Renal cortical epithelial cell (primary cell): ENCODE data around the gene SBF2. TPM values are rescaled to one million over a fixed set of nuclear protein-coding genes. Genes with fewer than 3 reads are reported as not detected.

Source experiments
- DNase-seq: peaks from one replicate; pipeline ENCODE4 v3.0.0-alpha.2; 2011; ENCODE audit warnings: low read depth
- total RNA-seq: library from RNA; depleted of rRNA; stranded (reverse); fragments of >200 nt; gene quantifications from 2 replicates; pipeline ENCODE4 v1.2.3, GENCODE V29; 2014

The SBF2 gene
- total RNA-seq, 1 donor from 2014 or later = 51.4 TPM

DNA sequence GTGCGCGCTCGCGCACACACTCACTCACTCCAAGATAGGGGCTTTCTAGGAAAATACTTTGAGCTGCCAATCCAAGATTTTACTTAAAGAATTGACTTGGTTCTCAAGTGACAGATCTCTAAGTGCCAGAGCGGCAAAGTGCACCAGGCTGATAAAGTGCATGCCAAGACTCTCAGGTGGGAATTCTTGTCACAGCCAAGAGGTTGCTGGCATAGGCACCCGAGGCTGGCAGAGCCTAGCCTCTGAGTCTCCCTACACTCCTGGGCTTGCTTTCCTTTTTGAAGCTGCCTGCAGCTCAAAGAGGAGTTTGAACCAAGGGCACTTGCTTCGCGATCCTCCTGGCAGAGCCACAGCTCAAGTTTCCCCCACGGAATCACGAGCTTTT is 8.3 kb upstream of the SBF2 start:
- no peak for DNase-seq

DNA sequence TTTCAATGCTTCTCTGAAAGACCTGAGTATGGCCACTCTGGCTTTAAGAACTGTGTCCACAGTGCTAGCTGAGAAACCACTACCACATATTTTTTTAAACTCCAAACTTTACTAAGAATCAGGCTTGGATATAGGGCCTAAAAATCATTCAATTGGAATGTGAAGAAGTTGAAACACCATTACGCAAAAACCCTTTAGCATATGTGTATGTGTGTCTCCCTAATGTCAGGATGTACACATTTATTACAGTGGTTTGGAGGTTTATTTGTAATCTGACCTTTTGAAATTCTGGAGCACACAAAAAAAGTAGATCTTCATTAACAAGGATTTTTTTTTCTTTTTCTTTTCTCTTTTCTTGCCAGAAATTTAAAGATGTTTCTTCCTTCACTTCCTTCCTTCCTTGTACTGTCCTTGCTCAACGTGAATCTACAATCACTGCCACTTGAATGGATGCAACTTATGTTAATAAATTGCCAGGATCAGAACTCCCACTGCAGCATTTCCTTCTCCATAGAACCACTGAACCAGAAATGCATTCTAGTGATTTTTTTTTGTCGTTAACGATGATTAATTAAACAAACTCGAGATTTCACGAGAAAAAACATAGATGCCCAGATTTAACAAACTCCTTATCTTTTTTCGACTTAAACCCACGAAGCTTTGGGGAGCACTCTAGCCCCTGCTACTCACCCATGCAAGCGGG is 7.8 kb upstream of the SBF2 start:
- peak; percentile 76 for DNase-seq

DNA sequence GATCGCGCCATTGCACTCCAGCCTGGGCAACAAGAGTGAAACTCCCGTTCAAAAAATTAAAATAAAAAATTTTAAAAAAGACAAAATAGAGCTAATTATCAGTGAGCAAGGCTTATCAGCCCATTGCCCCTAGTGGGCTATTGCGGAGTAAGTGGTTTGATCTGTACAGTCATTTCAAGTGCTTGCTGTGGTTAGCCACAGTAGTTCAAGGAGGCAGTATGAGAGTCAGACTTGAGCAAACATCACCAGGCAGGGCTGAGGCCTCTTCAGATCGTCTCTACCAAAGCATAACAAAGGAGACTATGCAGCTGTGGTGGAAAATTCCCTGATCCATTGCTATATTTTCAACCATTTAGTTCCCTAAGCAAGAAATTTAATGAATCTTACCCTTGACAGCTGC is 4.3 kb upstream of the SBF2 start:
- DNase-seq = peak; percentile 94

DNA sequence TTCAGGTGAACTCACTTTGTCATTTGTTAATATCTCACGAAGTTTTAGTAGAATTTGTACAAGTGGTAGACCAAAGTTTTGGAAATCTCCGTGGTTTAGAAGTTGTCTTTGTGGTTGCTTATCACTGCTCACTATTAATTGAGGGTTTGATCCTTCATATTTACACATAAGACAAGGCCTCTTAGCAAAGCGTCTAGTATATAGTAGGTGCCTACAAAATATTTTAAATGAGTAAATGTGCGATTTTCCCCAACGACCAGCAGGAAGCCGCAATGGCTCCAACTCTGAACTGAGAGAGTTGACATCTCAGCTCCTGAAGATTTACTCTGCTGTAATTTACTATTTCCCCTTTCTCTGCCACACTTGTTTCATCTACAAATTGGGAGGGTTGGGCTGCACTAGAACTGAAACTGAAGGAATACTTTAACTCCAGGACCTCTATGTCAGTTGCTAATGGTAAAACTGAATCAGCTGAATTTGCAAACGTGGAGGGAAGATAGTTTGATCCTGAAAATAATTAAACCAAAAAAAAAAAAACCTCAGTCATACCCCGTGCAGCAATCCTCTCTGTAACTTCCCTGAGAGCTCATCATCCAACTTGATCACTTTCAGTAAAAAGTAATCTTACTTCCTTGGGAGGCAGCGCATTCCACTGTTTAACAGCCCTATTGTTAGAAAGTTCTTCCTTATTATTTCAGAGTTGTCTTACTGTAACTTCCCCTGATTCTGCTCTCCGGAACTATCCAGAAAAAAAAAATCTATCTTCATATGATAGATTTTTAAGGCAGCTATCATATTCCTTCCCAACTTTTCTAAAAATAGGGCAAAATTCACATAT is 1.3 kb upstream of the SBF2 start:
- DNase-seq = peak; percentile 49

DNA sequence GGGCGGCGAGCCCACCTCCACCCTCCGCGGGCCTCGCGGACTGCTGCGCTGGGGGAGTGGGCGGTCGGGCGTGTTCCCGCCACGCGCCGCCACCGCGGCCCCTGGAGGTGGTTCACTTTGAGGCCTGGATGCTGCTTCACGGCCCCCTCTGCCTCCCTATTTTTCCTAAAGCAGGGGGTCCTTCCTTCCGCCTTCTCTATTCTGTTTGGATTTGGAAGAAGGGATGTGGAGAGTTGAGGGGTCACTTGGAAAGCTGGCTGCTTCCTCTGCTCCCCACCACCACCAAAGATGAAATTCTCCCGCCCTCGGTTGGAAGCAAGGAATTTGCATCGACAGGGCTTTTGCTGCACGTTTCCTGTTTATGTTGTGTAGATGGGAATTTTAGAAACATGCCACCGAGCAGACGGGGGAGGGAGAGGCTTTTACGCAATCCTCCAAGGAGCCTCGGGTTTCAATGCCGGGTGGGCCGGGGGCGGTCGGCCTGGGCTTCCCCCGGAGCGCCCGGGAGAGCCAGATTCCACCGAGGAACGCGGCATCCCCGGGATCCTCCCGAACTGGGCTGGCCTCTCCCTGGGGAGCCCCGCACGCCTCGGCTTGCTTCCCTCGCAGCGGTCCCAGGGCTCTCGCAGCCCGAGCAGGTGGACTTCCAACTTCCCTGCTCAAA is 403 bp upstream of the SBF2 start:
- DNase-seq = peak; percentile 77

DNA sequence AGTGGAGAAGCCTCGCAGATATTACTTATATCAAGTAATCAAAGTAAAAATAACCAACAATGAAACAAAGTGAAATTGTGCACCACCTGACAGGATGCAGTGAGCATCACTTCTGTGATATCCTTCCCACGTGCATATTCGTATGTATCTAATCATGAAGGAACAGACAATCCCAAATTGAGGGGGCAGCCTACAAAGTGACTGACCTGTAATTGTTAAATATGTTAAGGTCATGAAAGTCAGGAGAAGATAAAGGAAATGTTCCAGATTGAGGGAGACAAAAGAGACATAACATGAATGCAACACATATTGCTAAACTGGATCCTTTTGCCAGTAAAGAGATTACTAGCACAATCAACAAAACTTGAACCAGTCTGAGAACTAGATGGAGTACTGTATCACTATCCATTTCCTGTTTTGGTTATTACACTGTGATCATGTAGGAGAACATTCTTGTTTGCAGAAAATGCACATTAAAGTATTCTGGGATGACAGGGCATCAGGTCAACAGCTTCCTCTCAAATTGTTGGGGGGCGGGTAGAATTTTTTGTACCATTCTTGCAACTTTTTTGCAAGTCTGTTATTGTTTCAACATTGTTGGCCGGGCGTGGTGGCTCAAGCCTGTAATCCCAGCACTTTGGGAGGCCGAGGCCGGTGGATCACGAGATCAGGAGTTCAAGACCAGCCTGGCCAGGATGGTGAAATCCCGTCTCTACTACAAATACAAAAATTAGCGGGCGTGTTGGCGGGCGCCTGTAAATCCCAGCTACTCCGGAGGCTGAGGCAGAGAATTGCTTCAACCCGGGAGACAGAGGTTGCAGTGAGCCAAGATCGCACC is 2.0 kb downstream of the SBF2 start:
- no peak for DNase-seq

DNA sequence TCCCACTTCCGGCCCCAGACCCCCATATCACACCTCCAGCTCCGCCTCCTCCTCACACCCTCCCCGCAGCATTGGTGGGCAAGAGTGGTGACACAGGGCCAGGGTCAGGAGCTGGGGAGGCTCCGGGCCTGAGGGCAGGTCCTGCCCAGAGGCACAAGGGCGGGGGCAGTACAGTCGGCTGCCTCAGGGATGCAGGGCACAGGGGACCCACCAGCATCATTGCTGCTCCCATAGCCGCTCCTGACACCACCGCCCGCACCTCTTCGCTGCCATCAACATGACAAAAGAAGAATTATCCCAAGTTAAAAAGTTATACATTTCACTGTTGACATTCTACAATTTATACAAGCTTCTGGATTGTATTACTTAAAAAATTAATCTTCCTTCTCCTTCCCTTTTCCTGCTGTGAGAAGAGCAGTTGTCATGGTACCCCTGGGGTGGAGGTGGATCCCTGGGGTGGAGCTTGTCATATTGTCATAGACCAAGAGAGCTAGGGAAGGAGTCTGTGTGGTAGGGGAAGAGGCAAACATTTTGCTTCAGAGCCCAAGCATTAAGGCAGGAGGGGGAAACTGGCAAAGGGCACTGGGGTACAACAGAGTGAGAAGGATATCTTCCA is 4.1 kb downstream of the SBF2 start:
- no peak for DNase-seq

DNA sequence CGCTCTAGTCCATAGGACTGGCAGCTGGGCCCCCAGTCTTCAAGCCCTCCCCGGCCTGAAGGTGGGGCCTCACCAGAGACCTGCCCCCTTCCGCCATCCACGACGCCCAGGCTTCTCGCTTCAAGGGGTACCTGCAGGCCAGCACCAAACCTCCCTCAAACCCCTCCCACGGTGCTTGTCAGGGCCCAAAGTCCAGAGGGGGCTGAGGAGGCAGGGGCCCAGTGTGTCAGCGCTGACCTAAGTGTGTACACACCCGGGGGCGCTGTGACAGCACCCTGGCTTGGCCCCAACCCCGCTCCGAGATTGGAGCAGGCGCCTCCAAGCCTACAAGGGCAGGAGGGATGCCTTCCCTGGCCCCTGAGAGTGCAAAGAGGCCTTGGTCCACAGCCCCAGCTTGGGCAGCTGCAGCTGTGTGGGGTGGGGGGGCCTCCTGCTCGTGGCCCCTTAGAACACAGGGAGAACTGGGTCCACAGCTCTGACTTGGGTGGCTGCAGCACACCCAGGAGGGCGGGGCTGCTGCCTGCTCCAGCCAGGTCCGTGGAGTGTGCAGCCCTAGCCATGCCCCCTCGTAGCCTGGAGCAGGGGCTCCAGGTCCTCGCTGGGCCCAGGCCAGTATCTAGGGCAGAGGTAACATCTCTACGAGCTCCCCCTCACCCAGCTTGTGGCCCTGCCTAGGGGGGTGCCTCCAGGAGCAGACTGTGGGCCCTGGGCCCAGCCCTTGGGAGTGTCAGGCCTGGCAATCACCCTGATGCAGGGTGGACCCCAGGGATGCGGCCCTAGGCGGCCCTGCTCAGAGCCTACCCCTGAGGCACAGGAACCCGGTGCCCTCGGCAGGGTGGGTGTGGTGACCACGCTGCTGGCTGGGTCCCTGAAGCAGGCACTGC is 4.9 kb downstream of the SBF2 start:
- DNase-seq = no peak

DNA sequence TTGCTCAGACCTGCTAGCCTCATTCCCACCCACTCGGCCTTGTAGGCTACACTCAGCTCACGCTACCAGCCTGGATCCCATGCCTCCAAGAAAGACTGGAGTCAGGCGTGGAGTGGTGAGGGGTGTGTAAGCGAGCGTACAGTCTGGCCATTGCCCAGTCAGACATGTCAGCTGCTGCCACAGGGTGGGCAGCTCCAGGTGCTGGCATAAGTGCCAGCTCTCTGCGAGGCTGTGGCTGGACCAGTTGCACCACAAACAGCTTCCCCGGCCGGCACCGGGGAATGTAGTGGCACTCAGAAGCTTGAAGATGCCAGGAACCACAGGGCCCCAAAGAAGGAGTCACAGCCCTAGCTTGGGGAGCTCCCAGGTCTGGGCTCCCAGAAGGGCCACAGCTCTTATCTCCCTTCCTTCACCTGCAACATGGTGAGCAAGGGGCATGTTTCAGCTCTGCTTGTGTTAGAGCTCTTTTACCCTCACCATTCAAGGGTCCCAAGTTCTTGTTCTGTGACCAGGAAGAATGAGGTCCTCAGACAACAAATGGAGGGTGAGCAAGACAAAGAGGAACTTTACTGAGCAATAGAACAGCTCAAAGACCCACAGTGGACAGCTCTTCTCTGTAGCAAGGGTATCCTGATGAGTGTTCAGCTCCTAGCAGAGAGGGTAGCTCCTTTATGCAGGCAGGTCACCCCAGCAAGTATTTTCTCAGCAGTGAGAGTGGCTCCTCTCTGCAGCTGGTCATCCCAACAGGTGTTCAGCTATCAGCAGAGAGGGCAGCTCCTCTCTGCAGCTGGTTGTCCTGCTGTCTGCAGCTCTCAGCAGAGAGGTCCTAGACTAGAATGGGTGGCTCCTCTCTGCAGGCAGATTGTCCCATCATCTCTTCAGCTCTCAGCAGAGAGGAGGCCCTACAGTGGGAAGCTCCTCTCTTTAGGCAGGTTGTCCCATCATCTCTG is 6.0 kb downstream of the SBF2 start:
- DNase-seq = no peak

DNA sequence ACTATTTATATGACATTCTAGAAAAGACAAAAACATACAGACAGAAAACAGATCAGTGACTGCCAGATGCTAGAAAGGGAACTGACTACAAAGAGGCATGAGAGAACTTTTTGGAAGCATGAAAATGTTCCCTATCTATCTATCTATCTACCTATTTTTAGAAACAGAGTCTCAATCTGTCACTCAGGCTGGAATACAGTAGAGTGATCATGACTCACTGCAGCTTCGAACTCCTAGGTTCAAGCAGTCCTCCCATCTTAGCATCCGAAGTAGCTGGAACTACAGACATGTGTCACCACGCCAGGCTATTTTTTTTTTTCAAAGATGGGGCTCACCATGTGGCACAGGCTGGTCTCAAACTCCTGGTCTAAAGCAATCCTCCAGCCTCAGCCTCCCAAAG is 6.9 kb downstream of the SBF2 start:
- DNase-seq = no peak

DNA sequence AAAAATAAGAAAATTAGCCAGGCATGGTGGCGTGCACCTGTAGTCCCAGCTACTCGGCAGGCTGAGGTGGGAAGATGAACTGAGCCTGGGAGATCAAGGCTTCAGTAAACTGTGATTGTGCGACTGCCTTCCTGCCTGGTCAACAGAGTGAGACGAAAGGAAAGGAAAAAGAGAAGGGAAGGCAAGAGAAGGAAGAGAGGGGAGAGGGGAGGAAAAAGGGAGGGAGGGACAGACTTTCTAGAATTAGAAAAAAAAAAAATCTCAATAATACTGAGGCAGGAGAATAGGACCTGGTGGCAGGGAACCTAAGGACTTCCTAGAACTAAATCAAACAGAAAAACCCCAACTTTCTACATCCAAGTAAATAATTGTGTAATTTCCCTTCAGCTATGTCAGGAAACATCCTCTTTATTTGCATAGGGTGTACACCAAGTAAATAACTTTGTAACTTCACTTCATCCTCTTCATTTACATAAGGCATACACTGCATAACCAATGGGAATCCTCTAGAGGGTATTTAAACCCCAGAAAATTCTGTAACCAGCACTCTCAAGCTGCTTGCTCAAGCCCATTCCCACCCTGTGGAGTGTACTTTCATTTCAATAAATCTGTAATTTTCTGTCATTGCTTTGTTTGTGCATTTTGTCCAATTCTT is 8.7 kb downstream of the SBF2 start:
- peak; percentile 50 for DNase-seq

DNA sequence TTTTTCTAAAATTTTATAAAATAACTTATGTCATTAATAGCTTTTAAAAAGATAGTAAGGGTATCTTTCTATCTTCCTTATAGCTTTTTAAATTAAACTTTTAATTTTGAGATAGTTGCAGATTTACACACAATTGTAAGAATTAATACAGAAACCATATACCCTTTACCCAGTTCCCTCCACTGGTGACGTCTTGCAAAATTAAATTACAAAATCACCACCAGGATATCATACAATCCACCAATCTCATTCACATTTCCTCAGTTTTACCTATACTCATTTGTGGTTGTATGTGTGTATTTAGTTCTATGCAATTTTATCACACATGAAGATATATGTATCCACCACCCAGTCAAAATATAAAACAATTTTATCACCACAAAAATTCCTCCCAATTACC is 10.0 kb downstream of the SBF2 start:
- no peak for DNase-seq

DNA sequence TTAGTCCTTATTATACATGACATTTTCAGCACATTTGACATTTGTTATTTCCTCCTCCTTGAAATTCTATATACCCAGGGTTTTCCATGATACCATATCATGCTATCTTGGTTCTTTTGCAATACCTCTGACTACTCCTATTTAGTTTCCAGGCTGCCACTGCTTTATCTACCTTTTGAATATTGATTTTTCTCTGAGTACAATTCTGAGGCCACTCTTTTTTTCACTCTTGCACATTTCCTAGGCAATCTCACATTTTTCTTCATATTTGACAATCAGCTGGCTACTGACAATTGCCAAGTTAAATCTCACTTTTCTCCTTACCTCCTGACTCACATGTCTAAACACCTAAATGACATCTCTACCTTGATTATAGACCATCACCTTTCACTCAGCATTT is 11.9 kb downstream of the SBF2 start:
- DNase-seq = no peak

DNA sequence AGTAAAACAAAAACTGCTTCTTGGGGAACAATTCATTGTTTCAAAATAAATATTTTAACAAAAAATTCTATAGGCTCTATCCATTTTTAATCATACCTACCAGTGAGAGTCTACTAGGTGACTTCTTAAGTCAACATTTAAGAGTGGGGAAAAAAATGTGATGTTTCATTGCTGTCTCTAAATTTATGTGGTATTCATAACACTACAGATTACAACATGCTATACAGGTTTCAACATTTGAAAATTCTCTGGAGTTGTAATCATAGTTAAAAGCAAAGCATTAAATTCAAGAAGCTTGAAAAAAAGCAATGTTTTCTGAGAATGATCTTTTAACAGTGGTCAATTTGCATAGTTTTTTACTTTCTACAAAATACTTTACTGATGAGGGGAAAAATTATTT is 18.3 kb downstream of the SBF2 start:
- DNase-seq = no peak

DNA sequence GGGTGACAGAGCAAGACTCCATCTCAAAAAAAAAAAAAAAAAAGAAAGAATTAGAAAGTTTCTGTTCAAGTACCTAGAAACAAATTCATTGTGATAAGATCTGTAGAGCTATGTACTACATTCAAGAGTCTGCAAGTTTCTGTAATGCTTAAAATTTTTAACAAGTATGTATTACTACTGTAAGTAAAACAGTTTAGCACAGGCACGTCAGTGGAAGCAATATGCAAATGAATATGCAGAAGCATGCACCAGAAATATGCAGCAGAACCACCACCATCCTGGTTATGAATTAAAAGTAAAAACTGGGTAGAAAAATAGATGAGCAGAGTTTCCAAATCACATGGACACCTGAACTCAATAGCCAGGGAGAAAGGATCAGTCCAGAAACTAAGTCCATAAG is 19.3 kb downstream of the SBF2 start:
- no peak for DNase-seq

DNA sequence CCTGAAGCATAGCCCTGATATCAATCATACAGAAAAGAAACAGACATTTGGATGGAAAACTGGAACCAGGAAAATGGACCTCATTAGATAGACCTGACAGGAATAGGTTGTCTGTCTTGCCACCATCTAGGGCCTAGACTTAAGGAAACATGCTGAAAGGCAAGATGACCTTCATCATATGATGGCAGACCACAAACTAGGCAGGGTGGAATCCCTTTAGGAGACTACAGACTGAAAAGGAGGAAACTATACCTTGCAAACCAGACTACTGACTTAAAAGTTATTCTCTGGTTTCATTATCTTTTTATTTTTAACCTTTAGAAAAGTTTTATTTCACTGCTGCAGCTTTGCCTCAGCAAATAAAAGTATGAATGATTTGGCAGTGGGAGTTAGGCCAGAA is 20.3 kb downstream of the SBF2 start:
- DNase-seq = no peak

DNA sequence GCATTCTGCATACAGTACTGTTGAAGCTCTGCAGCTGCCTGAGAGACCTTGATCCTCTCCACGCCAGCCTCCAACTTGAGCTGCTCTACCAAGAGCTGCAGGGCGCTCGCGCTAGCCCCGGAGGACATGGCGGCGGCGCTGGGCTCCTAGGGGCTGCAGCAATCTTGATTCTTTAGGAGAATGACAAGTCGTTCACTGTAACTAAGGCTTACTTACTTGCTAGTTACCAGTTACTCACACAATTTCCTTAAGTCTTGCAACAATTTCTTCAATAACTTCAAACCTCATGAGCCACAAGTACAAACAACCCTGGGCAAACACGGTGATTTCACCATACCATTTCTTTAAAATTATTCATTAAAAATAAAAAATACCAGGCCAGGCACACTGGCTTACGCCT is 21.9 kb downstream of the SBF2 start:
- DNase-seq = no peak

DNA sequence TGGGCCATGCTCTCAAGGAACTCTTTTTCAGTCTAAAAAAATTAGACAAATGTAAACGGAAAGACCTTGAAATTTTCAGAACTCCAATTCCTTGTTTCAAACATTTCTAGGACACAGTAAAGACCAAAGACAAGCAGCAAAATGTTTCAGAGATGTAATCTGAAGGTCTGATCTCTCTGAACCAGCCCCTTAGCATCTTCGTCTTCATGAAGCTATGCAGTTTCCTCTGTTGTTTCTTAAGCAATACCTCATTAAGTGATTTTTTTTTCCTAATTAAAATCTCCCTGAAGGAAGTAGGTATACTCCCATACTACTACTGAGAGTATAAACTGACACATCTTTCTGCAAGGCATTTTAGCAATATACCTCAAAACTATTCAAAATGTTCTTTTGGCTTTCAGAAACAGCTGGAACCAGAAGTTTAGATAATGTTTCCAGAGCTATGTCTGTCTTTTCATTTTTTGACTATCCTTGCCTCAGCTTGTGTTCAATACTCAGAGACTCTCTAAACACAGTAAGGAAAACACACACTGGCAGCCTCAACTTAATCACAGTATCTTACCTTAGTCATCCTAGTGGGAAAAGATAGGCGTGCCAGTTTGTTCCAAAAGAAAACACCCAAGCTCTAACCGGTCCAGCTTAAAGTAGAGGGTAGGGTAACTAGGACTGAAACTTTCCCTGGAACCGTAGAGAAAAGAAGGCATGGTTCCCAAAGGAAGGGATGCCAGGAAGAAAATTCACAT is 25.1 kb downstream of the SBF2 start:
- DNase-seq = no peak
